Erythroblast (primary cell): Measurements from ENCODE around the gene PYGL.

Experiments
- GATA1 ChIP-seq: IDR thresholded peaks from 2 replicates; pipeline ENCODE4 v1.6.1; 2011; ENCODE audit warnings: low read depth, mild to moderate bottlenecking, control low read depth, low read length, moderate library complexity
- POLR2A ChIP-seq: IDR thresholded peaks from 2 replicates; pipeline ENCODE4 v1.6.1; 2011; ENCODE audit warnings: mild to moderate bottlenecking, low read length

DNA sequence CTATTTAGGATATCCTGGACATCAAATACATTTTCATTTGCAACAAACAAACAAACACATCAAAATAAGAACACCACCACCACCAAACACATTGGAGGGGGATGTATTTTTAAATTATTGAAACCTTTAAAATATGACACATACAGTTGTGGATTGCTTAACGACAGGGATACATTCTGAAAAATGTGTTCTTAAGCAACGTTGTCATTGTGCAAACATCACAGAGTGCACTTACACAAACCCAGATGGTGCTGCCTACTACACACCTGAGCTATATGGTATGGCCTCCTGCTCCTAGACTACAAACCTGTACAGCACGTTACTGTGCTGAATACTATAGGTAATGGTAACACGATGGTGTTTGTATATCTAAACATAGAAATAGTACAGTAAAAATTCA is 19.4 kb downstream of the PYGL start:
- TF ChIP-seq POLR2A: no peak
- no peak for TF ChIP-seq GATA1
